HK-2 (cell line): ENCODE data around the gene PIGT.
"Not testable (repeated sequence)": the region's sequence is repeated elsewhere in the genome, so short reads cannot be mapped to it uniquely, and the experiment has no call there.

Experiments
- DNase-seq: peaks from one replicate; pipeline ENCODE4 v3.0.0-alpha.2; 2018; ENCODE audit not compliant: unreplicated experiment

Gene PIGT

GRCh38 chr20:45462711-45463509 is 47.0 kb downstream of the PIGT start:
- no peak for DNase-seq

- DNase-seq: no peak
These were observed 47.8 kb downstream of the PIGT start for GRCh38 chr20:45463709-45464108.

DNA sequence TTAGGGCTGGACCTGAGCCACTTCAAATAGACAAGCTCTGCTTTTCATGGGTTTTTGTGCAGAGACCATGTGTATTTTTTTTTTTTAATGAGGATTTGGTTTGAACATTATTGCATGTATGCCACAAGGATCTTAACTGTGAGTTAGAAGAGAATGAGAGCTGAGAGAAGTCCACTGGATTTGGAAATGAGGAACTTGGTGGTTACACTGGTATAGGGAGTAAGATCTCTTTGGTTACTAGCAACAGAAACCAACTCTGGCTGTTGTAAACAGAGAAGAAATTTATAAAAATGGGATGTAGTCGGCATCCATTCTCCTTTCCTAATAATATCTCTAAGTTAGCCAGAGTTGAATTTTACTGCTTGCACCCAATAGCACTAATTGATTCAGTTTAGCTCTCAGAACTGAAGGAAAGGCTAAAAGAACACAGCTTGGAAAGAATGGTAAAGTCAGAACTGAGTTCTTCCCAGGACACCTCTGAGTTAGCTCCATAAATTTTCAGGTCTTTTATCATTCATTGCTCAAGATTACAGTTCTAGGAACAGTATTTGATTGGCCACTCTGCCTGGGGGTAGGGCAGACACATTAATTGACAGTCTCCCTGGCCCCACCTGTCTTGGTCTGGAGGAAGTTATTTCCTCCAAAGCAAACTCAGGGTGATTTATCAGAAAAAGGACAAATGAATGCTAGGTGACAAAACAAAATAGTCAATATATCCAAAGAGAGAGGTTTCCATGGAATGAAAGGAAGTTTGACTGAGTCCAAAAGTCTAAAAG is 49.7 kb downstream of the PIGT start:
- no peak for DNase-seq

DNA sequence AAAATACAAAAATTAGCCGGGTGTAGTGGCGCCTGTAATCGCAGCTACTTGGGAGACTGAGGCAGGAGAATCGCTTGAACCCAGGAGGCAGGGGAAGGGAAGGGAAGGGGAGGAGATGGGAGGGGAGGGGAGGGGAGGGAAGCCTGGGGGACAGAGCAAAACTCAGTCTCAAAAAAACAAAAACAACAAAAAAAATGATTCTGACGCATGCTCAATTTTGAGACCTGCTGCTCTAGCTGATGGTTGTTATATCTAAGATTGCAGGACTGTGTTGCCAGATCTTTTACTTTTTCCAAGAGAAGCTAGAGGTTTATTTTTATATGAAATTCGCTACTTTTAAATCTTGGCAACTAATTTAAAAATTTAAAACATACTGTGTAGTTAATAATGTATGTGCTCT is 51.2 kb downstream of the PIGT start:
- DNase-seq: no peak

- no peak for DNase-seq
These were observed 51.9 kb downstream of the PIGT start for GRCh38 chr20:45467861-45468260.

GRCh38 chr20:45469336-45470261 is 53.7 kb downstream of the PIGT start, which contains the start of gene WFDC2:
Gene WFDC2, plus strand, starts transcription at chr20:45469753. Its CDS starts 29 bp downstream, at chr20:45469782.
- peak; percentile 34 for DNase-seq

- peak; percentile 77 for DNase-seq
These were observed 54.5 kb downstream of the PIGT start for GRCh38 chr20:45470262-45470931.

DNA sequence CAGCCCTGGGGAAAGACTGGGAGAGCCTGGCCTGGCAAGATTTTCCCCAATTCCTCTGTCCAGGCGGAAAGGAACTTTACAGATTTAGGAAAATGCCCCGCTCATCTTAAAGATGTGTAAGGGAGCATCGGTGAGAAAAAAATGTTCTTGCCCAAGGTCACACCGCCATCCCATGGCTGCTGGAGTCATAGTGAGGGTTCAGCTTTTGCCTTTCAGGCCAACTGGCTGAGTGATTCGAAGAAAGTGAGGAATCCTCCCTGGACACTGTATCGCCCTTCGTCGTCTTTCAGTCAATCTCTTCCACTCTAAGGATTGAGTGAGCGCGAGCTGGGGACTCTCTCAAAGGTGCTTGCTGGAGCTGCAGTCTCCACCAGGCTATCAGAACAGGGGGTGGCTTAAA is 55.0 kb downstream of the PIGT start:
- DNase-seq: no peak

- not testable (repeated sequence) for DNase-seq
These were observed 56.3 kb downstream of the PIGT start for GRCh38 chr20:45472286-45472685.
